ENCODE results near the gene FAM50A.

DNA sequence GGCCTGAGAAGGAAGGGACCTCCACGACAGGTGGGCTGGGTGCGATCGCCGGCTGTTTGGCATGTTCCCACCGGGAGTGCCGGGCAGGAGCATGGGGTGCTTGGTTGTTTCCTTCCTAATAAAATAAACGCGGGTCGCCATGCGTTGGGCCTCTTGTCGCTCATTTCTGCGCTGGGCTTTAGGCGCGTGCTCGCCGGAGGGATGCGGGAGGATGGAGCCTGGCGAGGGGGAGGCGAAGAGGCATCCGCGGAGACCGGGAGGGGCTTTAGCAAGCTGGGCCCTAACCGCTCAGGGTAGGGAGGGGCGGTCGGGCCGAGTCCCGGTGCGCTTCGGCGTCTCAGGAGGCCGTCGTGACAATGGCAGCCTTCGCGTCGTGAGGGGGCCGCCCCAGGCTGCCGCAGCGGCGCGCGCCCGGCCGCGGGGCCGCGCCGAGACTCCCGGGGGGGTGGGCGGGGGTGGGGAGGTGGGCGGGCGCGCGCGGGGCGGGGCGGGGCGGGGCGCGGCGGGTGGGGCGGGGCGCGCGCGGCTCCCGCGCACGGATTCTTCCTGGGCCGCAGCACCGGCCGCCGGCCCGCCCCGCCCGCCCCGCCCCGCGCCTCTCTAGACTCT, 7.5 kb upstream of the FAM50A start:
- TF ChIP-seq, protein P1, sequence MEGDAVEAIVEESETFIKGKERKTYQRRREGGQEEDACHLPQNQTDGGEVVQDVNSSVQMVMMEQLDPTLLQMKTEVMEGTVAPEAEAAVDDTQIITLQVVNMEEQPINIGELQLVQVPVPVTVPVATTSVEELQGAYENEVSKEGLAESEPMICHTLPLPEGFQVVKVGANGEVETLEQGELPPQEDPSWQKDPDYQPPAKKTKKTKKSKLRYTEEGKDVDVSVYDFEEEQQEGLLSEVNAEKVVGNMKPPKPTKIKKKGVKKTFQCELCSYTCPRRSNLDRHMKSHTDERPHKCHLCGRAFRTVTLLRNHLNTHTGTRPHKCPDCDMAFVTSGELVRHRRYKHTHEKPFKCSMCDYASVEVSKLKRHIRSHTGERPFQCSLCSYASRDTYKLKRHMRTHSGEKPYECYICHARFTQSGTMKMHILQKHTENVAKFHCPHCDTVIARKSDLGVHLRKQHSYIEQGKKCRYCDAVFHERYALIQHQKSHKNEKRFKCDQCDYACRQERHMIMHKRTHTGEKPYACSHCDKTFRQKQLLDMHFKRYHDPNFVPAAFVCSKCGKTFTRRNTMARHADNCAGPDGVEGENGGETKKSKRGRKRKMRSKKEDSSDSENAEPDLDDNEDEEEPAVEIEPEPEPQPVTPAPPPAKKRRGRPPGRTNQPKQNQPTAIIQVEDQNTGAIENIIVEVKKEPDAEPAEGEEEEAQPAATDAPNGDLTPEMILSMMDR (IDR thresholded peaks at IDR 0.05), result no peak
- TF ChIP-seq EP300 (IDR thresholded peaks at IDR 0.05) (no peak), POLR2AphosphoS5 (IDR thresholded peaks at IDR 0.05) (no peak)

Measured in upper lobe of left lung (tissue), 4 donors.